Ovary (tissue), 9 donors: ENCODE results near the gene WDR37. TPM values are rescaled to one million over a fixed set of nuclear protein-coding genes. Genes with fewer than 3 reads are reported as not detected.

Experiments used
- DNase-seq, 5 donors: peaks; one replicate each; pipeline ENCODE4 v3.0.0-alpha.2; 2019 to 2020
- H3K27ac ChIP-seq, 2 donors: fragments of 200-600 bp; one replicate each; pipeline versions ENCODE4 v1.5.1 to v1.8.0; 2019 to 2022
- H3K27me3 ChIP-seq: fragments of 200-600 bp; one replicate; pipeline ENCODE4 v1.8.0; 2022
- H3K36me3 ChIP-seq: fragments of 200-600 bp; sonication (generic); one replicate; pipeline ENCODE4 v1.5.1; 2019
- H3K4me1 ChIP-seq: one replicate; pipeline ENCODE4 v1.8.1; 2013; ENCODE audit warnings: mild to moderate bottlenecking, moderate library complexity; ENCODE audit not compliant: insufficient read depth
- H3K4me3 ChIP-seq: fragments of 200-600 bp; sonication (generic); one replicate; pipeline ENCODE4 v1.5.1; 2017
- H3K9me3 ChIP-seq, 2 donors: fragments of 200-600 bp in 1 of 2; sonication (generic) in 1 of 2; one replicate each; pipeline versions ENCODE4 v1.5.1 to v1.8.1; 2013 to 2019; ENCODE audit warnings: mild to moderate bottlenecking in 1 of 2, moderate library complexity in 1 of 2
- EP300 ChIP-seq: sonication (generic); formaldehyde crosslinking; IDR thresholded peaks from one replicate; pipeline ENCODE4 v1.6.1; 2017; ENCODE audit warnings: antibody characterized with exemption
- POLR2A ChIP-seq: fragments of 450-650 bp; IDR thresholded peaks from one replicate; pipeline ENCODE4 v1.6.1; 2017; ENCODE audit warnings: antibody characterized with exemption, mild to moderate bottlenecking, moderate library complexity
- WGBS, 3 donors: extraction: QIAGEN DNeasy Blood & Tissue Kit in 1 of 3; methylation state at CpG; one replicate each; pipeline versions ENCODE4 v1.1.5 to v1.1.7; 2013 to 2017; 5-methylcytosine and 5-hydroxymethylcytosine counted together
- intact Hi-C, 4 donors: fragments of 100-400 bp; cut with DNase I; formaldehyde crosslinking; loops; one replicate each; pipeline versions ENCODE4 v1.11.0 to v1.15.1; 2022 to 2023
- polyA plus RNA-seq, 2 donors: library from polyadenylated mRNA; stranded (reverse); fragments of 200-250 nt in 1 of 2; fragments of 350-450 nt in 1 of 2; fragmentation: Illumina TruSeq in 1 of 2; extraction: RNeasy Lipid Tissue Mini Kit (QIAGEN cat#74804) in 1 of 2; gene quantifications; one replicate each; pipeline ENCODE4 v1.2.3, GENCODE V29; 2013 to 2014
- total RNA-seq, 7 donors: library from RNA; depleted of rRNA in 2 of 7; stranded (reverse); fragments of >200 nt in 2 of 7; fragmentation: NEBNext Ultra II Directional in 3 of 7; extraction: Animal tissue kit (Norgen Biotek cat#: 25700) in 3 of 7; gene quantifications; one replicate each; pipeline versions ENCODE4 v1.1.0 to v1.2.4, GENCODE V29; 2016 to 2023
- TF ChIP-seq, protein P1 (sequence below), 3 donors: fragments of 450-650 bp in 2 of 3; fragments of 200-600 bp in 1 of 3; IDR thresholded peaks; one replicate each; pipeline versions ENCODE4 v1.5.1 to v1.8.0; 2016 to 2022; ENCODE audit warnings: antibody characterized with exemption in 3 of 3, mild to moderate bottlenecking in 1 of 3
- donor health status: DM: no; HTN: no; CAD: no; lungs with moderate emphysema.
- donor health status: DM: no; HTN: no; CAD: no.
- donor health status: Bipolar disorder and iron deficiency.
- donor health status: DM: yes; HTN: yes; CAD: no.
- donor health status: DM: no; HTN: no; CAD: no.
- donor health status: DM: yes; HTN: yes; CAD: no.

WDR37 gene
- total and polyA plus RNA-seq, 9 donors, result 6.6 to 20.0 (median 14.8) TPM

GRCh38 chr10:1109795-1110673, 53.8 kb downstream of the WDR37 start:
- no peak overlapping the region for H3K27ac ChIP-seq
- H3K9me3 ChIP-seq, result no peaks in the 10 kb centered on the region
- H3K4me3 ChIP-seq, result no peak overlapping the region
- no peaks in the 10 kb centered on the region for H3K27me3 ChIP-seq
- no peaks in the 10 kb centered on the region for H3K36me3 ChIP-seq
- WGBS, 3 donors, result 67 to 77% (median 71%) methylated on average over 32 of the region's 32 CpGs
- peak; percentile 30 to 68 (median 47) for DNase-seq
- intact Hi-C loops, result no loop called here
- H3K4me1 ChIP-seq, result no peaks in the 10 kb centered on the region
- TF ChIP-seq, protein P1, sequence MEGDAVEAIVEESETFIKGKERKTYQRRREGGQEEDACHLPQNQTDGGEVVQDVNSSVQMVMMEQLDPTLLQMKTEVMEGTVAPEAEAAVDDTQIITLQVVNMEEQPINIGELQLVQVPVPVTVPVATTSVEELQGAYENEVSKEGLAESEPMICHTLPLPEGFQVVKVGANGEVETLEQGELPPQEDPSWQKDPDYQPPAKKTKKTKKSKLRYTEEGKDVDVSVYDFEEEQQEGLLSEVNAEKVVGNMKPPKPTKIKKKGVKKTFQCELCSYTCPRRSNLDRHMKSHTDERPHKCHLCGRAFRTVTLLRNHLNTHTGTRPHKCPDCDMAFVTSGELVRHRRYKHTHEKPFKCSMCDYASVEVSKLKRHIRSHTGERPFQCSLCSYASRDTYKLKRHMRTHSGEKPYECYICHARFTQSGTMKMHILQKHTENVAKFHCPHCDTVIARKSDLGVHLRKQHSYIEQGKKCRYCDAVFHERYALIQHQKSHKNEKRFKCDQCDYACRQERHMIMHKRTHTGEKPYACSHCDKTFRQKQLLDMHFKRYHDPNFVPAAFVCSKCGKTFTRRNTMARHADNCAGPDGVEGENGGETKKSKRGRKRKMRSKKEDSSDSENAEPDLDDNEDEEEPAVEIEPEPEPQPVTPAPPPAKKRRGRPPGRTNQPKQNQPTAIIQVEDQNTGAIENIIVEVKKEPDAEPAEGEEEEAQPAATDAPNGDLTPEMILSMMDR (IDR thresholded peaks at IDR 0.05), result peak in 1 of 3 donors; percentile 21
- TF ChIP-seq POLR2A (no peak), EP300 (no peak)

GRCh38 chr10:1110674-1111119, 54.5 kb downstream of the WDR37 start:
- 94 to 97% (median 95%) methylated on average over 10 to 12 of the region's 12 CpGs for WGBS, 3 donors
- H3K27ac ChIP-seq, result no peak overlapping the region
- DNase-seq, result no peak
- H3K9me3 ChIP-seq, result no peaks in the 10 kb centered on the region
- TF ChIP-seq EP300 (no peak), POLR2A (no peak)
- TF ChIP-seq, protein P1 (IDR thresholded peaks at IDR 0.05), result no peak
- no peaks in the 10 kb centered on the region for H3K27me3 ChIP-seq
- H3K4me3 ChIP-seq, result no peak overlapping the region
- no peaks in the 10 kb centered on the region for H3K36me3 ChIP-seq
- intact Hi-C loops, result no loop called here
- no peaks in the 10 kb centered on the region for H3K4me1 ChIP-seq

DNA sequence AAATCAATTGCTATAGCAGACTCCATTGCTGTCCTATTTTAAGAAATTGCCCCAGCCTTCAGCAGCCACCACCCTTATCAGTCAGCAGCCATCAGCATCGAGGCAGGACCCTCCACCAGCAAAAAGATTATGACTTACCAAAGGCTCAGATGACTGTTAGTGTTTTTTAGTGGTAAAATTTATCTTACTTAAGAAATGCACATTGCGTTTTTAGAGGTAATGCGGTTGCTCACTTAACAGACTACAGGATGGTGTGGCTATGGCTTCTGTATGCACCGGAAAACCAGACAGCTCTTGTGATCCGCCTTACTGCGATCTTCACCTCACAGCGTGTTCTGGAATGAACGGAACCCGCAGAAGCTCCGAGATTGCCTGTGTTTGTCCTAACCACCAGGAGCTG, 58.1 kb downstream of the WDR37 start:
- no peak overlapping the region for H3K27ac ChIP-seq
- no peak for DNase-seq
- no peaks in the 10 kb centered on the region for H3K27me3 ChIP-seq
- TF ChIP-seq POLR2A (no peak), EP300 (no peak)
- TF ChIP-seq, protein P1 (IDR thresholded peaks at IDR 0.05), result no peak
- no peaks in the 10 kb centered on the region for H3K9me3 ChIP-seq
- no peaks in the 10 kb centered on the region for H3K36me3 ChIP-seq
- H3K4me1 ChIP-seq, result no peaks in the 10 kb centered on the region
- intact Hi-C loops, result no loop called here
- 91 to 92% (median 92%) methylated on average over 10 of the region's 10 CpGs for WGBS, 3 donors
- H3K4me3 ChIP-seq, result no peak overlapping the region

DNA sequence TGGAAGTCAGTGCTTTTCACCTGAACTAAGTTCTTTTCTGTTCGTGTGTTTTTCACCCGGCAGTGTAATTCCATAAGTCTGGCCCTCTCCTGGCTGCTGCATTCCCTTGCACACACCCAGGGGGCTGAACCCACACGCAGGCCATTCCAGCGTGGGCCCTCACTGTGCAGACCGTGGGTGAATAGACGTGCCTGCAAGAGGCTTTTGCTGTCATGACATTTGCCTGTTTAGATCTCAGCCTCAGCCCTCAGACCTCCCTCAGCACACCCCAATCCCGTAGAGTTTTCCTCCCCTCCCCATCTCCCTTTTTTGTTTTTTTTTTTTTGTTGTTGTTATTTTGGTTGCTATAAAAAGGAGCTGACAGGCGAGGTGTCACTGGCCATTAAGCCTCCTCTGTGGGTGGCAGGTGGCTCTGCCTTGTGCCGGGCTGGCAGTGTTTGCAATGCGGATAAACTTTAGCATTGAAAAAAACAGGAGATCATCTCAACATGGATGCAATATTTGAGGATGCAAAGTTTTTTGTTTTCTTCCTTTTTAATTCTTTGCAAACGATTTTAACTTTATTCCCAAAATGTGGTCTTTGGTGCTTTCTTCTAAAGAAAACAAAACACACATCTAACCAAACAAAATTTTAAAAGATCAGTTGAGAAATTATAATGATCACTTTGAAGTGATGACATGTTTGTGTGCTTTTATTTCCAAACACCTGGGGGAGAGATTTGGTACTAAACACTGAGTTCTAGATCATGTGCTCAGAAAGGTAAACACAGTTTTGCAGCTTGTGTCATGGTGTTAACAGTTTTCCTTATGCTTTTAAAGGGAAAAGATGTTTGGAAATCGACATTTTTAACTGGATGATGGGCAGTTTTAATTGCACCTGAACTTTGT, 58.8 kb downstream of the WDR37 start:
- no peaks in the 10 kb centered on the region for H3K4me1 ChIP-seq
- 65 to 74% (median 70%) methylated on average over 12 of the region's 12 CpGs for WGBS, 3 donors
- H3K36me3 ChIP-seq, result no peaks in the 10 kb centered on the region
- intact Hi-C loops, result no loop called here
- no peak overlapping the region for H3K4me3 ChIP-seq
- no peak overlapping the region for H3K27ac ChIP-seq
- H3K27me3 ChIP-seq, result no peaks in the 10 kb centered on the region
- H3K9me3 ChIP-seq, result no peaks in the 10 kb centered on the region
- DNase-seq, result no peak
- TF ChIP-seq, protein P1 (IDR thresholded peaks at IDR 0.05), result no peak
- no peak for TF ChIP-seq POLR2A
- no peak for TF ChIP-seq EP300
